ENCODE data around the gene CNTNAP2. TPM values are rescaled to one million over a fixed set of nuclear protein-coding genes. Genes with fewer than 3 reads are reported as not detected.

Gene CNTNAP2
- total RNA-seq, 1 experiment from 2014 or later, result 64.5 TPM

DNA sequence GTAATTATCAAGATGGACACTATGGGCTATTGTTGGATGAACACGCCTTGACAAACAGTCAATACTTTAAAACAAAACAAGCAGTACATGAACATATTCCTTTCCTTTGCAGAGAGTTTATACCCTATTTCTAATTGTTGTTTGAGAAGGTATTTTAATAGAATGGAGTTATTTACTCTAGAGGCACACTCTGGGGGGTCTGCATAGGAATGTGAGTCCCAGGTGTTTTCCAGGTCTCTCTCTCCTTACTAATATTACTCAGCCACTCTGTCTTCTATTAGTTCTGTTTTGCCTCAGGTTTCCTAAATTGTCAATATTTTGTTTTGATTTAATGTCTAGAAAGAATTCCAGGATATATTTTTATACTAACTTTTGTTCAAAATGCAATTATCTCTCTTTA lies 1091.4 kb downstream of the CNTNAP2 start:
- no peak overlapping the region for H2AFZ ChIP-seq (ENCODE audit: low read length)
- no peak overlapping the region for H2BK5ac ChIP-seq (ENCODE audit: insufficient read length, low read length)
- no peaks in the 10 kb centered on the region for H3K23me2 ChIP-seq (ENCODE audit: insufficient read length, low read depth, low read length, poor library complexity, severe bottlenecking)
- TF ChIP-seq, protein P1, sequence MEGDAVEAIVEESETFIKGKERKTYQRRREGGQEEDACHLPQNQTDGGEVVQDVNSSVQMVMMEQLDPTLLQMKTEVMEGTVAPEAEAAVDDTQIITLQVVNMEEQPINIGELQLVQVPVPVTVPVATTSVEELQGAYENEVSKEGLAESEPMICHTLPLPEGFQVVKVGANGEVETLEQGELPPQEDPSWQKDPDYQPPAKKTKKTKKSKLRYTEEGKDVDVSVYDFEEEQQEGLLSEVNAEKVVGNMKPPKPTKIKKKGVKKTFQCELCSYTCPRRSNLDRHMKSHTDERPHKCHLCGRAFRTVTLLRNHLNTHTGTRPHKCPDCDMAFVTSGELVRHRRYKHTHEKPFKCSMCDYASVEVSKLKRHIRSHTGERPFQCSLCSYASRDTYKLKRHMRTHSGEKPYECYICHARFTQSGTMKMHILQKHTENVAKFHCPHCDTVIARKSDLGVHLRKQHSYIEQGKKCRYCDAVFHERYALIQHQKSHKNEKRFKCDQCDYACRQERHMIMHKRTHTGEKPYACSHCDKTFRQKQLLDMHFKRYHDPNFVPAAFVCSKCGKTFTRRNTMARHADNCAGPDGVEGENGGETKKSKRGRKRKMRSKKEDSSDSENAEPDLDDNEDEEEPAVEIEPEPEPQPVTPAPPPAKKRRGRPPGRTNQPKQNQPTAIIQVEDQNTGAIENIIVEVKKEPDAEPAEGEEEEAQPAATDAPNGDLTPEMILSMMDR (conservative IDR thresholded peaks at IDR 0.05), result no peak
- H3K4me1 Mint-ChIP-seq, result peaks cover 8 to 13% of the 10 kb centered on the region in 2 experiments
- no peak overlapping the region for H3K56ac ChIP-seq (ENCODE audit: insufficient read length, low read depth, low read length)
- no peak overlapping the region for H2BK15ac ChIP-seq (ENCODE audit: low read depth, low read length)
- H3K79me2 ChIP-seq (ENCODE audit: insufficient read depth, low read length), result no peaks in the 10 kb centered on the region
- no peak overlapping the region for H2BK20ac ChIP-seq (ENCODE audit: low read depth, low read length, poor library complexity, severe bottlenecking)
- H2AK5ac ChIP-seq (ENCODE audit: insufficient read length, low read length), result no peak overlapping the region
- H3K27ac Mint-ChIP-seq, result peak overlapping the region; percentile 68 to 93 (median 74); a peak in 3 of 7 replicates
- H3K4me3 Mint-ChIP-seq, result no peak overlapping the region
- no peaks in the 10 kb centered on the region for H3K27me3 ChIP-seq (ENCODE audit: insufficient read depth, low read length)
- no peak overlapping the region for H4K8ac ChIP-seq (replicated peaks; ENCODE audit: insufficient read length, low read depth, low read length)
- no peaks in the 10 kb centered on the region for H3K4me1 ChIP-seq (ENCODE audit: insufficient read depth, low read length)
- no peak overlapping the region for H3K18ac ChIP-seq (ENCODE audit: insufficient read length, low read depth, low read length)
- no peak overlapping the region for H3K14ac ChIP-seq (ENCODE audit: insufficient read depth, low read length)
- H3K4me2 ChIP-seq (ENCODE audit: insufficient read depth, insufficient read length, low read length), result peak overlapping the region; percentile 12
- H2BK12ac ChIP-seq (ENCODE audit: insufficient read length, low read depth, low read length), result no peak overlapping the region
- peaks cover 0 to 2% (median 0%) of the 10 kb centered on the region in 3 experiments; a peak in 2 of 7 replicates for H3K36me3 Mint-ChIP-seq (ENCODE audit: insufficient read depth in 1 of 3, low read depth in 3 of 3)
- no peaks in the 10 kb centered on the region for H3K79me1 ChIP-seq (ENCODE audit: insufficient read depth, low read depth, low read length, poor library complexity, severe bottlenecking)
- H3K4ac ChIP-seq (ENCODE audit: low read depth, low read length), result no peak overlapping the region
- no CpG with 5 or more reads among the region's 1 CpG for WGBS (ENCODE audit: extremely low coverage, insufficient read length, low lambda C conversion rate)
- peaks cover 0 to 2% of the 10 kb centered on the region in 2 experiments; a peak in 1 of 5 replicates for H3K9me3 Mint-ChIP-seq
- no peak overlapping the region for H4K5ac ChIP-seq (ENCODE audit: insufficient read length, low read depth, low read length)
- H3K9ac ChIP-seq (ENCODE audit: extremely low read depth, insufficient read length, low read length), result no peak overlapping the region
- no peaks in the 10 kb centered on the region for H4K20me1 ChIP-seq (ENCODE audit: control insufficient read depth, insufficient read depth, insufficient read length)
- no peak overlapping the region for H2BK120ac ChIP-seq (ENCODE audit: low read depth, low read length, poor library complexity, severe bottlenecking)
- DNase-seq, result no peak
- H3K23ac ChIP-seq (ENCODE audit: insufficient read length, low read depth, low read length), result no peak overlapping the region
- no peaks in the 10 kb centered on the region for H3K27me3 Mint-ChIP-seq (ENCODE audit: low read depth)
- H4K91ac ChIP-seq (ENCODE audit: insufficient read length, low read depth, low read length), result no peak overlapping the region
- H3K27ac ChIP-seq (ENCODE audit: insufficient read length, low read depth, low read length), result no peak overlapping the region
- no peak overlapping the region for H3T11ph ChIP-seq (ENCODE audit: low read length)
- no peaks in the 10 kb centered on the region for H3K9me3 ChIP-seq (ENCODE audit: control insufficient read depth, low read depth, low read length)
